ENCODE data around the gene BMPR1B.

Gene BMPR1B

DNA sequence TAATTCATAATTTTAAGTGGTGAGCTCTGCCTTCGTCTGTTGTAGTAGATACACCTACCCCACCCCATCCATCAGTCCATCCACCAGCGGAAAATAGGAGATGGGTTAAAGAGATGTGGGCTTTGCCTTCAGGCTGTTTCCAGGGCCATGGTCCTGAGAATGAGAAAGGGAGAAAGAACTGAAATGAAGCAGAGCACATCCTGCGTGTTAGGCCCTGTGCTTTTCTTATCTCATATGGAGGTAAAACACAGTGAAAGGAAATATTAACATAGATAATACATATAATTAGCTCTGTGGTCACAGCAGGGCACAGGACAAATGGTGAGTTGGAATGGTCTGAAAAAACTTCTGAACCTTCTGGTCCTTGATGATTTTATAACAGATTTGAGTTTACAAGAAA lies 393.5 kb downstream of the BMPR1B start:
- TF ChIP-seq, protein P1, sequence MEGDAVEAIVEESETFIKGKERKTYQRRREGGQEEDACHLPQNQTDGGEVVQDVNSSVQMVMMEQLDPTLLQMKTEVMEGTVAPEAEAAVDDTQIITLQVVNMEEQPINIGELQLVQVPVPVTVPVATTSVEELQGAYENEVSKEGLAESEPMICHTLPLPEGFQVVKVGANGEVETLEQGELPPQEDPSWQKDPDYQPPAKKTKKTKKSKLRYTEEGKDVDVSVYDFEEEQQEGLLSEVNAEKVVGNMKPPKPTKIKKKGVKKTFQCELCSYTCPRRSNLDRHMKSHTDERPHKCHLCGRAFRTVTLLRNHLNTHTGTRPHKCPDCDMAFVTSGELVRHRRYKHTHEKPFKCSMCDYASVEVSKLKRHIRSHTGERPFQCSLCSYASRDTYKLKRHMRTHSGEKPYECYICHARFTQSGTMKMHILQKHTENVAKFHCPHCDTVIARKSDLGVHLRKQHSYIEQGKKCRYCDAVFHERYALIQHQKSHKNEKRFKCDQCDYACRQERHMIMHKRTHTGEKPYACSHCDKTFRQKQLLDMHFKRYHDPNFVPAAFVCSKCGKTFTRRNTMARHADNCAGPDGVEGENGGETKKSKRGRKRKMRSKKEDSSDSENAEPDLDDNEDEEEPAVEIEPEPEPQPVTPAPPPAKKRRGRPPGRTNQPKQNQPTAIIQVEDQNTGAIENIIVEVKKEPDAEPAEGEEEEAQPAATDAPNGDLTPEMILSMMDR (IDR thresholded peaks at IDR 0.05; ENCODE audit: insufficient read depth, low read depth, low read length, missing control alignments) = no peak
- DNase-seq (ENCODE audit: low read depth) = no peak

DNA sequence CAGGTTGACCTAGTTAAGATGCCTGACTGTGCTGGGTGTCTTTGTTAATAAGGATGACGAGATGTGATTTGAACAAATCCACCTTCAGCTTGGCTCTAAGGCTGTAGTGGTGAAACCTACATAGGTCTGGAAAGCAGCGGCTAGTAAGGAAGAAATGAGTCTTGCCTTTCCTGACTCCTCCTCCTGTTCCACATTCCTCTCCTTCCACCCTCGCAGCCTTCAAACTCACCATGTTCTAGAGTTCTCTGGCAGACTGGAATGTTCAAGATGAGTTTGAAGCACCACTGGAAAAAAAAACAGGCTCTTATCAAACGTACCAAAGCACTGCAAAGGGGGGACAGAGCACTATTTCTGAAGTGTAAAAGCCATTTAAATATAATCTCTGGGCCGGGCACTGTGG lies 395.4 kb downstream of the BMPR1B start:
- H3K4me3 ChIP-seq (ENCODE audit: low read length) = no peak overlapping the region
- no peak for DNase-seq (ENCODE audit: low read depth)
- TF ChIP-seq, protein P1 (IDR thresholded peaks at IDR 0.05; ENCODE audit: insufficient read depth, low read depth, low read length, missing control alignments) = no peak

More for the DNA sequence above, 393.5 kb downstream of the BMPR1B start:
- H3K4me3 ChIP-seq (ENCODE audit: low read length) = no peak overlapping the region

DNA sequence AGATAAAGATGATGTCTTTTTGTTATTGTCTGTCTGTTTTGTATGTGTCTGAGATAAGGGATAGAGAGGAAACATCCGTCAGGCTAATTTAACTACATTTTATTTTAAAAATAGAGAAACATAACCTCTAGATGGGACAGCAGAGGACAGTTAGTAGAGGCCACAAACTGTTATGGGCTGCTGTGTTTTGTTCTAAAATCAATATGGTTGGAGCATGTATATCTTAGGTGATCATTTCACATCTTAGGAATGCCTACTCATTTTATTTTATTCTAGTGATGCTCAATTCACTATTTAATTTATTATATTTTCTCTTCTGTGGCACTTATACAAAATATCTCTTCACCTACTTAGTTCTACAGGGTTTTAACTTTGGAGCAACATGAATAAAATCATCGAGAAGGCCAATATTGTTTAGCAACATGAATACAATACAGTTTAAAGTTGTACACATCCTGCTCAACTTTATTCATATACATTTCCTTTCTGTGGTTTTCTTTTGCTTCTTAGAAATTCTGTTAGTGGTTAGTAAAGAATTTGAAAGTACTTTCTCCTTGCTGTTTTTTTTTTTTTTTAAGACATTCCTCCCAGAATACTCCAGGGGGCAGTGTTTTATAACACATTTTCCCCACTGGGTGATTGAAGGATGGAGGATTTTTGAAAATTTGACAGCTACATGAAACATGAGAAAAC lies 398.1 kb downstream of the BMPR1B start:
- DNase-seq (ENCODE audit: low read depth) = peak; percentile 41
- TF ChIP-seq, protein P1 (IDR thresholded peaks at IDR 0.05; ENCODE audit: insufficient read depth, low read depth, low read length, missing control alignments) = peak; percentile 61
- no peak overlapping the region for H3K4me3 ChIP-seq (ENCODE audit: low read length)

DNA sequence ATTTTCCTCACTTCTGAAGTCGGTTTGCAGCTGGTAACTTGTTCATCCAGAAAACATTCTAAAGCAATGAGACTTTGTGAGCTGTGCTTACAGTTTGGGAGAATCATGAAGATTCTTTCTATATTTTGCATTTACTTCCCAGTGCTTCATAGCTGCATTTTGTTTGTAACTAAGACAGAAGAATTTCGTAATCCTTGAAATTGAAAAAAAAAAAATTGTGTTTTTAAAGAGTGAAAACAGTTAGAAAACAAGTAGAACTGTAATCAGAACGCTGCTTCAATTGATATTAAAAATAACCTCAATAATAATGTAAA lies 398.7 kb downstream of the BMPR1B start:
- no peak for DNase-seq (ENCODE audit: low read depth)
- TF ChIP-seq, protein P1 (IDR thresholded peaks at IDR 0.05; ENCODE audit: insufficient read depth, low read depth, low read length, missing control alignments) = no peak
- H3K4me3 ChIP-seq (ENCODE audit: low read length) = no peak overlapping the region

DNA sequence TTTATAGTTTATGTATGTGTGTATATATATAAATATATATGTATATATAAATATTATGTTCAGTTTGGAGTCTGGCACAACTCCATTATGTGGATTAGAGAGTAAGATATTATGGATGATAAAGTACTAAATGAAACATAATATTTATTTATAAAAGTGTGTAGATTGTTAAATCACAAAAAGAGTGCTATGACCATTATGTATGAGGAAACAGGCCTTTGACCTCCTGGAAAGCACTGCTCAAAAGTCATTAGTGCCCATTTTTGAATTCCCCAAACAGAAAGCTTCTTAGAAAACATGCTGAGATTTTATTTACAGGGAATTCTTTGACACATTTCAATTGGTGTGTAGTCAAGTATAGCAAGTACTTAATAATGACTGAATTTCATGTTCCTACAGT lies 399.8 kb downstream of the BMPR1B start:
- no peak overlapping the region for H3K4me3 ChIP-seq (ENCODE audit: low read length)
- DNase-seq (ENCODE audit: low read depth) = no peak
- TF ChIP-seq, protein P1 (IDR thresholded peaks at IDR 0.05; ENCODE audit: insufficient read depth, low read depth, low read length, missing control alignments) = no peak

DNA sequence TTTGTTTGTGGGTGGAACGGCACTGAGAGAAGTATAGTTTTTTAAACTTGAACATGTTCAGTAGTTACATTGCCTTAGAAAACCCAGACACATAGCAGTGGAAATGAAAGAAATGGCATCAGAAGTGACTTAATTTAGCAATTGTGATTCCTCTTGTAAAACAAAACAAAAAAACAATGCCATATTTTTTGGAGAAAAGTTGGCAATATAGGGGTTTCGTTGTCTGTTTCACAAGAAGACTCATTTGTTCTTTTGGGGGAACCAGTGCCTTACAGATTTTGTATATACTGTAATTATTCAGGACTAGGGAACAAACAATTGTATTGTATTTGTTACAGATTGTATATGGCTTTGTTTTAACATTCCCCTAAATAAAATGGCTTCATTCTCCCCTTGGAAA lies 400.3 kb downstream of the BMPR1B start:
- no peak for DNase-seq (ENCODE audit: low read depth)
- TF ChIP-seq, protein P1 (IDR thresholded peaks at IDR 0.05; ENCODE audit: insufficient read depth, low read depth, low read length, missing control alignments) = no peak
- no peak overlapping the region for H3K4me3 ChIP-seq (ENCODE audit: low read length)

DNA sequence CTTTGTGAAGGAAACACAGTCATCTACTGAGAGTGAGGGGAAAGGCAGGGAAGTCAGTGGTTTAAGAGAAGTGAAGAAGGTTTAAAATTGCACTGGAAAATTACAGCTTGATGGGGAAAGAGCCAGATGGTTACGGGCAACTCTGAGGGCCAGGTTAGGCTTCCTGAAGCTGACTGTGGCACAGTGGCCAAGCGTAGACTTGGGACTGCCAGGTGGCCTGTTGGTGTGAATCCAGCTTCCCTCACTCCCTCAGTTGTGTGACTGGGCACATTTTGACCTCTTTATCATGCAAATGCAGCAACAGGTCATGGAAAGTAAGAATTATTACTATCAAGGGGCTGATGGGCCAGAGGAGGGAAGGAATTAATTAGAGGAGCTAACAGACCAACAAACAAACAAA lies 400.9 kb downstream of the BMPR1B start:
- TF ChIP-seq, protein P1 (IDR thresholded peaks at IDR 0.05; ENCODE audit: insufficient read depth, low read depth, low read length, missing control alignments) = no peak
- no peak for DNase-seq (ENCODE audit: low read depth)

More for the DNA sequence above, 400.9 kb downstream of the BMPR1B start:
- no peak overlapping the region for H3K4me3 ChIP-seq (ENCODE audit: low read length)
